GM21737 (cell line): ENCODE results near the gene GDI1.
A peak's percentile ranks its signal among the peaks of the same experiment; 100 is the strongest.

Experiments
- ATAC-seq: cut with Tn5 transposase; IDR thresholded peaks from one replicate; pipeline ENCODE4 v1.9.1; 2021; ENCODE audit warnings: mild to moderate bottlenecking, moderate library complexity; ENCODE audit not compliant: unreplicated experiment

The GDI1 gene

DNA sequence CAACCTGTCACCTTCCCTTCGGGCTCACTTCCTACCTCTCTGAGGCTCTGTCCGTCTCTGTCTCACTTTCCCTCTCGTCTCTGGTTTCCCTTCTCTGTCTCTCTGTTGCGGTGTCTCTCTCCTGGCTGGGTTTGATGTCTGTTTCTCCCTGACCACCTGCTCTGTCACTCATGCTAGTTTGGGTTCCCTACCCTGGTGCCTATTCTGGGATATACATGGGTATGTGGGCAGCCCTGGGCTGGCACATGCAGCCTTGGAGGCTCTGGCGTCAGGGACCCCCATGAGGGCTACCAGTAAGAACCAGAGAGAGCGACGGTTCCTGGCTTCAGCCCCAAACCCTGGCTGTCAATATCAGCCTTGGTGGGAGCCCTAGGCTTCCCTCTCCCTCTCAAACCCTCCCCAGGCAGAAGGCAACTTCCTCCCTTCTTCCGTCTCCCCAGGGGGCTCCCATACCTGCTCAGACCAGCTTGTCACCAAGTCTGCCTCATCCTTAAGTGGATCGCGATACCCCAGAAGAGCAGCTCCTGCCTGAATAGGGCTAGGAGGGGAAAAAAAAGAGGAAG, 28.2 kb upstream of the GDI1 start:
- ATAC-seq: peak; percentile 9

DNA sequence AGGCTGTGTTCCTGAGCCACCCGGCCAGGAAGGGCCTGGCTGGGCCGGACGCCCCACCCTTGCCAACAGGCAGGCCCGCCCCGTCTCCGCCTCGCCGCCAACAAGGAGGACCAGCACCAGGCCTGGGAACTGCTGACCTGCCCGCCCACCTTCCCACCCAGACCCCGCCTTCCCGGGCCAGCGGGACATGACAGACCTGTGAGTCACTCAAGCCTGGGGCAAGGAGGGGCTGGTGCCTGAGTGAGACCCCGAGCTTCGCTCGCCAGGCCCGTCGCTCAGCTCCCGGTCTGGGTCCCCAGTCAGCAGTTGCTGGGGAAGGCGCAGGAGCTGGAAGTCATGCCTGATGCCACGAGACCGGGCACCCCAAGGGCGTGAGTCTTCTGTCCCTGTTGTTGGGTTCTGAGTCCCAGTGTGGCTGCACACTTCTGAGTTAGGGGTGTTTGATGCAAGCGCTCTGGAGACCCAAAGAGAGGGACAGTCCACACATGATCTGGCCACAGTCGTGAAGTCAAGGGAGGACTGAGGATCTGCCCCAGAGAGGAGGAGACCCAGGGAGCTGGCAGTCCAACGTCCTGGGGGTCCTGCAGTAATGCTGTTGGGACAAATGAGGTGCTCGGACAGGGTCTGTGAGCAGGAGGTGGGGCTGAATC, 27.6 kb upstream of the GDI1 start, which contains the start of gene DNASE1L1:
Gene DNASE1L1 (minus strand): TSS at position 33 of the 650 bp plus-strand sequence. CDS start 3,686 bp downstream, outside the sequence.
- peak; percentile 39 for ATAC-seq

DNA sequence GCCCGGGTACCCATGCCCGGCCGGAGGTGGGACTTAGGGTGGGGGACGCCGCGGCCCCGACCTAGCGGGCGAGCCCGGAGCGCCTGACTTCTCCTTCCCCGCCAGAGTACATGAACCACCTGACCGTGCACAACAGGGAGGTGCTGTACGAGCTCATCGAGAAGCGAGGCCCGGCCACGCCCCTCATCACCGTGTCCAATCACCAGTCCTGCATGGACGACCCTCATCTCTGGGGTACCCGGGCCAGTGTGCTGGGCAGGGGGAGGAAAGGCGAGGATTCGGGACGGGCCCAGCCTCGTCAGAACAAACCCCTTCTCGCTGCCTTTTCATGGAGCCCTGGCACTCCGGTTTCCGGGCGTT, 25.0 kb upstream of the GDI1 start:
- ATAC-seq: peak; percentile 50

DNA sequence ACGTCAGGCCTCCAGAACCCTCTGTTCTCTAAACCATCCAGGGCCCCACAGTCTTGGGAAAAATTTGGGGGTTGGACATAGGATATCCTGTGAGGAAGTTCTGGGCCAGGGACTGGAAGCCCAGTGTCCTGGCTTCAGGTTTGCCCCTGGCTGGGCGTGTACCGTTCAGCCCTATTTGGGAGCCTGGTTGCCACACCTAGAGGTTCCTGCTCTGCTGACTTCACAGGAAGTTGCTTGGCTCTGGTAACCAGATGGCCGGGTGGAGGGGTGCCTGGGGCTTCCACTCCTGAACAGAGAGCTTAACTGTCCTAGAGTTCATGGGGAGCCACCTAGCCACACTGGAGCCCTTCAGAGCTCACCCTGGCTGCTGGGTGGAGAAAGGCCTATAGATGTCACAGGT, 24.5 kb upstream of the GDI1 start:
- no peak for ATAC-seq

DNA sequence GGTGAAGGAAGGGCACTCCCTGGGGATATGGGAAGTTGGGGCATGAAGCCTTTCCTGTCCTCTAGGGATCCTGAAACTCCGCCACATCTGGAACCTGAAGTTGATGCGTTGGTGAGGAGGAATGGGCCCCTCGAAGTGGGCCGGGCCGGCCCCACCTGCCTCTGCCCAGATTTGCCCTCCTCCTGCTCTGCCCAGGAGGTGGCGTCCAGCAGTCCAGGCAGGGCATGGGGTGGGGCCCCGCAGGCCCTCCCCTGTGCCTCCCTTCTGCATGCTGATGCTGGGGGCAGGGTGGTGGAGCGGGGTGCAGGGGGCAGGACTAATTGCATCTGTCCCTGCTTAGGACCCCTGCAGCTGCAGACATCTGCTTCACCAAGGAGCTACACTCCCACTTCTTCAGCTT, 23.8 kb upstream of the GDI1 start:
- ATAC-seq: no peak

DNA sequence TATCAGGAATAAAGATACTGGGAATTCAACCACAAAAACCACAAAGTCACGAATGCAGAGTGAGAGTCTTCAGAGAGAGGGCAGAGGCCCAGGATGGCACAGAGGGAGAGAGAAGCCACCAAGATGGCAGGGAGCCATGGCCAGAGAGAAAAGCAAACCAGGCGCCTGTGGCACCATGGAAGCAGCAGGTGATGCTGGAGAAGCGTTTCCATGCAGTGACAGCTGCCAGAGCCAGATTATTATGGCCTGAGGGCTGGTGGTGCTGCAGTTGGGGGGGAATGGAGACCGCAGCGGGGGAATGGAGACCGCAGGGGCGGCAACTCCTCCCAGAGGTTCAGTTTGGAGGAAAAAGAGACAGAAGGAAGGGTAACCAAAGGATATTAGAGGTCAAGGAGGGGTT, 19.8 kb upstream of the GDI1 start:
- no peak for ATAC-seq

DNA sequence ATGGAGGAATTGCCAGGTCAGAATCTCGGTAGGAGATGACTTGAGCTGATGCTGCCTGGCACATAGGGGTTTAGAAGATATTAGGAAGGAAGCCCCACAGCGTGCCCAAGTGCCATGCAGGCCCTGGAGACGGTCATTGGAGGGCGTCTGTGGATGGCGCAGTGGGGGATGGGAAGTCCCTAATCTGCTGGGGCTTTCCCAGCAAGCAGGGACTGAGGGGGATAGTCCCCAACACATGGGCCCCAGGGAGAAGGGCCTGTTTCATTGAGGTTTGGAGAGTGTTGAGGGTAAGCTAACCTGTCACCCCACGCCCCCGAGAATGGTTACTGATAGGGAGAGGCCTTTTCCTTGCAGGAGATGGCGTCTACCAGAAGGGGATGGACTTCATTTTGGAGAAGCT, 17.8 kb upstream of the GDI1 start:
- no peak for ATAC-seq

DNA sequence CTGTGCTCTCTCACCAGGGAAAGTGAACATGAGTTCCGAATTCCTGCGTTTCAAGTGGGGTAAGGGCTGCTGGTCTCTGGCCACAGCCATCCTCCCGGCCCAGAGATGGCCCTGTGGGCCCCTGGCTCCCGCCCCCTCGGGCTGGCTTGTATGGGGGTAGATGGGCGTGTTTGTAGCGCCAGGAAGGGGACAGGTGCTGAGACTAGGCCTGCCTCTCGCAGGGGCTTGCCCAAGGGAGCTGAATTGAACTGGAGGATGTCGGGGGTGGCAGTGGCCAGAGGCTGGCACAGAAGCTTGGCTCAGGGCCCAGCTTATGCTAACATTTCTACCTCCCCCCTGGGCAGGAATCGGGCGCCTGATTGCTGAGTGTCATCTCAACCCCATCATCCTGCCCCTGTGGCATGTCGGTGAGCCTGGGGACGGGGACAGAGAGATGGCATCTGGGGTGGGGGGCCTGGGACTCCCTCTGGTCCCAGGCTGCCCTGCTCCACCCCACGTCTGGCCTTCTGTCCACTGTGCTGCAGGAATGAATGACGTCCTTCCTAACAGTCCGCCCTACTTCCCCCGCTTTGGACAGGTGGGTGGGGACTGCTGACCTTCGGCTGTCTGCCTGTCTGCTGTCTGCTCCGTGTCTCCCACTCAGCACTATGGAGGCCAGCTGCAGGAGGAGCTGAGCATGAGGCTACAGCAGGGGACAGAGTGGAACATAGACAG, 17.1 kb upstream of the GDI1 start:
- no peak for ATAC-seq

DNA sequence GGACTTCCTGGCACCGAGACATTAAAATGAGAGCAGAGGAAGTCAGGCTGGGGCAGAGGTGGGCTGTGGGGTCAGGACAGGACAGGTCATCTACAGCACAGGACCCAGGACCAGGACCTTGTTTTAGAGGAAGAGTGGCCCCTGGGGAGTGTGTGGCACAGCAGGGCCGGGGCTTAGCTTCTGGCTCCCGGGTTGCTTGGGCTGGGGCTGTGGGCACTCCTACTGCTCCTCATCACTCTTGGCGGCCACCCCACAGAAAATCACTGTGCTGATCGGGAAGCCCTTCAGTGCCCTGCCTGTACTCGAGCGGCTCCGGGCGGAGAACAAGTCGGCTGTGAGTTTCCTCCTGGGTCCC, 16.6 kb upstream of the GDI1 start:
- no peak for ATAC-seq

DNA sequence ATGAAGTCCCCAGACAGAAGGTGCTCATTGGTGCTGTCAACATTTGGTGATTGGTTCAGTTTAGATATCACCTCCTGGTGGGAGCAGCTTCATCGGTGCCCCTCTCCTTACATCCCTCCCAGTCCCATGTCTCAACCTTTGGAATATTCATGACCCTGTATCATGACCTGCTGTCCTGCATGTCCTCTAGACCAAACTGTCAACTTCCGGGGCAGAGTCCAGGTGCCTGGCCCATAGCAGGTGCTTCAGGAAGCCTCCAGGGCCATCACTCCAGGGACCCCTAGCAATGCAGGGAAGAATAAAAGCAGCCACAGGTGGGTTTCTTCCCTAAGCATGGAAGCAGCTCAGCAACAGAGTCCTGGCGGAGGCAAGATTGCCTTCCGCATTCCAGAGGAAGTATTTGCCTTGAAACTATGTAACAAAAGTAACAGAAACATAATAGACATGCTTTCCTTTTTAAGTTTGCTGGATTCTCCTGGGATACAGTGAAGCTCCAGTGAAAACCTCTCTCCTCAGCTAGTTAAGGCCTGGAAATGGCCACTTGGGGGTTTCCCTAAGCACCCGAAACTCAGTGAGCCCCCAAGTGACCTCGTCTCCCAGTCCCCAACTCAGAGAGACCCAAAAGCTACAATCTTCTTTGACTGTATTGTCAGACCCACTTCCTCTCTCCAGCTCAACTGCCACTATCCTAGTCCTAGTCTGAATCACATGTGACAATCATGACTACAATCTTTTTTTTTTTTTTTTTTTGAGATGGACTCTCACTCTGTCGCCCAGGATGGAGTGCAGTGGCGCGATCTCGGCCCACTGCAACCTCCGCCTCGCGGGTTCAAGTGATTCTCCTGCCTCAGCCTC, 9.8 kb upstream of the GDI1 start:
- ATAC-seq: no peak

DNA sequence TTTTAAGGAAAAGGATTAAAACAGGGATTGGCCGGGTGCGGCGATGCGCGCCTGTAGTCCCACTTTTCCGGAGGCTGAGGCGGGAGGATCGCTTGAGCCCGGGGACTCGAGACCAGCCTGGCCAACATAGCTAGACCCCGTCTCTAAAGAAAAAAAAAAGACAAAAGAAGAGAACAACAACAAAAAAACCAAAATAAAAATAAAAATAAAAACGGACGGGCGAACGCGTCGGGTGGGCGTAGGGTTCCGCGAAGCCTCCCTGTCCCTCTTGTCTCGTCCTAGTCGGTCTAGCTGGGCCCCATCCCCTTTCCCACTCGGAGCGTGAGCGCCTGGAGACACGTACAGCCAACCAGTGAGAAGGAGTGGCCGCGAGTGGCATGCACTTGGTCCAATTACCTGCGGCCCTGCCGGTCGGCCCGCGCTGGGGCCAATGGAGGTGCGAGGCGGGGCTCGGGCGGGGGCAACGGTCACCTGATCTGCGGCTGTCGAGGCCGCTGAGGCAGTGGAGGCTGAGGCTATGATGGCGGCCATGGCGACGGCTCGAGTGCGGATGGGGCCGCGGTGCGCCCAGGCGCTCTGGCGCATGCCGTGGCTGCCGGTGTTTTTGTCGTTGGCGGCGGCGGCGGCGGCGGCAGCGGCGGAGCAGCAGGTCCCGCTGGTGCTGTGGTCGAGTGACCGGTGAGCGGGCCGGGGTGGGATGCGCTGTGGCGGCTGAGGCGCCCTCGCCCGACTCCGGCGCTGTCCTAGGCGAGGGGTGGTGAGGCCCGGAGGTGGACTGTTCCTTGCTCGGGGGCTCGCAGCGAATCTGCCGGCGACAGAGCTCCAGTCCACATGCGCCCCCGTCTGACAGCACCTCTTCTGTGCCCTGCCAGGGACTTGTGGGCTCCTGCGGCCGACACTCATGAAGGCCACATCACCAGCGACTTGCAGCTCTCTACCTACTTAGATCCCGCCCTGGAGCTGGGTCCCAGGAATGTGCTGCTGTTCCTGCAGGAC, 8.5 kb upstream of the GDI1 start, which contains the start of gene ATP6AP1:
Gene ATP6AP1 (plus strand): TSS at position 502 of the 996 bp plus-strand sequence. CDS start 16 bp downstream, at position 518.
- ATAC-seq: peak; percentile 96

DNA sequence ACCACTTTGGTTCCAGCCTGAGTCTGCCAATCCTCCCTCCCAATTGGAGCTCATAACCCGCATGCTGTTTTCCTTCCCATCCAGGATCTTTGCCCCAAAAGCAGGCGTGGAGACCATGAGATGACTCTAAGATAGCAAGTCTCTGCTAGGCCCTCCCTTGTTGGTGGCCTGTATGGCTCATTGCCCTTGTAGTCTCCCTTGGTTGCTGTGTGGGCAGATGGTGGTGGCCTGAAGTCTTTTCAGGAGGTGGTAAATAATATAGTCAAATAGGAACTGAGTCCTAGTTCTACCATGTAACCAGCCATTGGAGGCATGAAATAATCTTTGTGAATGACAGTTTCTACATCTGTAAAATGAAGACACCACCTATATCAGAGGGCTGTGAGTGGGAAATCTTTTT, 7.2 kb upstream of the GDI1 start:
- ATAC-seq: no peak

DNA sequence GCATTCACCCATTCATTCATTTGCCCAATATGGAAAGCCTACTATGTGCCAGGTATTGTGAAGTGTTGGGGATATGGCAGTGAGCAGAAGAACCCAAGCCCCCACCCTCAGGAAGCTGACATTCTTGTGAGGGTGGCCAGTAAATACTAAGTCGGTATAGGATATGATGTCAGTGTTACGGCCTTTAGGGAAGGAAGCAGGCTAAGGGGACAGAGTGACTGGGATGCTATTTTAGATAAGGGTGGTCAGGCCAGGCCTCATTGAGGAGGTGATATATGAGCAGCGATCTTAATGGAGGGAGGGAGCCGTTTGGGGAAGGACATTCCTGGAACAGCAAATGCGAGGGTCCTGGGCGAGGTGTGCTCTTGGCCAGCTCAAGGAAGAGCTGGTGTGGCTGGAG, 6.5 kb upstream of the GDI1 start:
- ATAC-seq: no peak

DNA sequence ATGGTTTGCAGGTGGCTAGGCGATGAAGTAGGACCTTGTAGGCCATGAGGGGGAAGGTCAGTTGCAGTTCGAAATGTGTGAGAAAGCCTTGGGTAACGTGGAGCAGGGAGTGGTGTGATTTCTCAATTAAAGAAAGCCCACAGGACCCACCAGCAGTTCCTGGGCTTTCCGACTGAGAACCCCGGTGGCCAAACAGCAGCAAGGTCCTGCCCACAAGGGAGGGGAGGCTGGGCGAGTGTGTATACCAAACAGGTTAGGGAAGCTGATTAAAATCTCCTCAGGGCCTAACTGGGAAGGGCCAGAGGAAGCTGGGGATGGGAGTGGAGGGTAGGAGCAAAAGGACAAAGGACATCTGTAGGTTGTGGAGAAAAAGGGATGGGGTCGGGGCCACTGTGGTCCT, 6.0 kb upstream of the GDI1 start:
- no peak for ATAC-seq

DNA sequence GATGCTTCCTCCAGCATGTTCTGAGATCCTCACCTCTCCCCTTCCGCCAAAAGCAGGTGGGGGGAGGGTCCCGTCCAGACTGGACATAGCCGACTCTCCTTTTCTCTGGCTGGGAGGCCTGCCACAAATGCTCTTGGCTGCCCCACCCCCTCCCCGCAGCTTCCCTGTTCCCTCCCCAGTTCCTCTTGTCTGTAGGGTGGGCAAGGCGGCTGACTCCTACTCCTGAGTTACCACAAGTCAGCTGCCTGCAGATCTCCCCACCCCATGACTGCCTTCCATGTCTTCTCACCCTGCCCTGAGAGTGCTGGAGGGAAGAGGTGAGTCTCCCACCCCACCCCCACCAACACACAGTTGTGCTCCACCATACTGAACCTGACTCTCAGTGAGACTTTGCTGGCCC, 5.6 kb upstream of the GDI1 start:
- no peak for ATAC-seq

DNA sequence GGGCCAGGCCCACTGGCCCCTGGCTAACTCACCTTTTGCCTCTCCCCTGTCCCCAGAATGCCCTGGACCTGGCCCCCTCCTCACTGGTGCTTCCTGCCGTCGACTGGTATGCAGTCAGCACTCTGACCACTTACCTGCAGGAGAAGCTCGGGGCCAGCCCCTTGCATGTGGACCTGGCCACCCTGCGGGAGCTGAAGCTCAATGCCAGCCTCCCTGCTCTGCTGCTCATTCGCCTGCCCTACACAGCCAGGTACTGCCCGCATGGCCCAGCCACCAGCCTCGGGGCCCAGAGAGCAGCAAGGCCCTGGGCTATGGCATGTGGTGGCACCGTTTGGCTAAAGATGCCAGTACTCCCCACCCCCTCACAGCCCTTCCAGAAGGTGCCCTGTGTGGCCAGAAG, 4.7 kb upstream of the GDI1 start:
- no peak for ATAC-seq

DNA sequence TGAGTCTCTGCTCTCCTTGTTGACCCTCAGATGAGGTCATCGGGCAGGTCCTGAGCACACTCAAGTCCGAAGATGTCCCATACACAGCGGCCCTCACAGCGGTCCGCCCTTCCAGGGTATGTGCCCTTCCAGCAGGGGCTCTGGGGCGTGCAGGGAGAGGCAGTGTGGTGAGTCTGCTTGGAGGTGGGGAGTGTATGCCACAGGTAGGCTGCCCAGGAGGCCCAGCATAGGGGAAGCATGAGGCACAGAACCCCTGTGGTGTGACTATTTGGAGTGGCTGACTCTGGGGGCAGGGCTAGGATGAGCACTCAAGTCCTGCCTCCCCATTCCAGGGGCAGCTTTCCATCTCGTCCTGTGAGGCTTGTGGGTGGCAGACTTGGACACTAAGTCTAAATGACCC, 3.3 kb upstream of the GDI1 start:
- ATAC-seq: no peak

DNA sequence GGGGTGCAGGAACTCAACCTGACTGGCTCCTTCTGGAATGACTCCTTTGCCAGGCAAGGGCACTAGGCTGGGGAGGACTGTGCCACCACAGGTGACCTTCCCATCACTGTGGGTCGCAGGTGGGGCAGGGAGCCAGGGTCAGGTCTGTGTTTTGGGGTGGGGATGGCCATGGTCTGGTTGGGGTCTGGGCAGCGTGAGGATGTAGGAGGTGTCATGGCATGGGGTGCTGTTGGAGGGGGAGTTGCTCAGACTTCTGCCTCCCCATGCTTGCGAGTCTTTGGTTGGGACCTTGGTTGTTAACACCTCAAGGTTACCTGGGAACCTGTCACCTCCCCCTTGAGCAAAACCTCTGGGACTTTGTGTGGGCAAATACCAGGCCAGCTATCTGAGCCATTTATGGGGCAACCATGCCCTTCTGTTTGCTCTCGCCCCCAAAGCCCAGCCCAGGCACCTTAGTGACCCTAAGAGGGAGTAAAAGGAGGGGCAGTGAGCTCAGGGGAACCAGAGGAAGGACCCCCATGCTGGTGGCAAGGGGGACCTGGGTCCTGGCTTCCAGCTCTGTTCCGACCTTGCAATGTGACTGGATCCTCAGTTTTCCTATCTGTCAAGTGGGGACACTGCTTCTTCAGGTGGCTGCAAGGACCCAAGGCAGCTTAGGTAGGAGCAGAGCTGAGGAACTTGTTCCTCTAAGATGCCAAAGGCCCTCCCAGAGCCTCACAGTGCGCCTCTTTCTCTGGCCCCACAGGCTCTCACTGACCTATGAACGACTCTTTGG, 2.4 kb upstream of the GDI1 start:
- ATAC-seq: no peak

DNA sequence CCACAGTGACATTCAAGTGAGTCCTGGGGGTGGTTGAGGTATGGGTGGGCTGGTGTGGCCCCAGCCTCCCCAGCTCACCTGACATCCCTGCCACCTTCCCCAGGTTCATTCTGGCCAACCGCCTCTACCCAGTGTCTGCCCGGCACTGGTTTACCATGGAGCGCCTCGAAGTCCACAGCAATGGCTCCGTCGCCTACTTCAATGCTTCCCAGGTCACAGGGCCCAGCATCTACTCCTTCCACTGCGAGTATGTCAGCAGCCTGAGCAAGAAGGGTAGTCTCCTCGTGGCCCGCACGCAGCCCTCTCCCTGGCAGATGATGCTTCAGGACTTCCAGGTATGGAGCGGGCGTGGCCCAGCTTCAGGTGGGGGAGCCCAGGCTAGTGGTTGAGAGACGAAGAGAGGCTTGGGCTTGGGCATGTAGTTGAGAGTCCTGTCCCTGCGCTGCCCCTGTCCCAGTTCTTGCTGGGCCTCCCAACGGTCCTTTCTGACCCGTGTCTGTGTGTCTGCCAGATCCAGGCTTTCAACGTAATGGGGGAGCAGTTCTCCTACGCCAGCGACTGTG, 1.7 kb upstream of the GDI1 start:
- ATAC-seq: no peak
